OCI-LY1 (cell line): ENCODE measurements around the gene CYB561.

ENCODE experiments used
- H2AFZ ChIP-seq: fragments of 200-600 bp; sonication (generic), shearing (Covaris generic); 2 replicates; pipeline ENCODE4 v1.6.0; 2014; ENCODE audit warnings: antibody characterized with exemption, mild to moderate bottlenecking, low read length
- H3F3A ChIP-seq: fragments of 200-600 bp; sonication (generic), shearing (Covaris generic); 2 replicates; pipeline ENCODE4 v1.6.0; 2014; ENCODE audit warnings: mild to moderate bottlenecking, antibody characterized with exemption, low read length, moderate library complexity; ENCODE audit not compliant: insufficient read depth
- H3K27ac ChIP-seq: fragments of 200-600 bp; sonication (generic); 2 replicates; pipeline ENCODE4 v1.5.1; 2014; ENCODE audit warnings: low read length, mixed run types, mild to moderate bottlenecking, low read depth; ENCODE audit not compliant: poor library complexity, severe bottlenecking
- H3K27me3 ChIP-seq: fragments of 200-600 bp; sonication (generic); 2 replicates; pipeline ENCODE4 v1.6.0; 2014; ENCODE audit warnings: antibody characterized with exemption, mild to moderate bottlenecking, low read length, moderate library complexity; ENCODE audit not compliant: insufficient read depth
- H3K36me3 ChIP-seq: fragments of 200-600 bp; sonication (generic); 2 replicates; pipeline ENCODE4 v1.6.1; 2014; ENCODE audit warnings: mild to moderate bottlenecking, antibody characterized with exemption, low read length, moderate library complexity, mixed read lengths; ENCODE audit not compliant: insufficient read depth
- H3K4me1 ChIP-seq: fragments of 200-600 bp; sonication (generic); 2 replicates; pipeline ENCODE4 v1.5.1; 2014; ENCODE audit warnings: mild to moderate bottlenecking, low read length, moderate library complexity; ENCODE audit not compliant: insufficient read depth, severe bottlenecking
- H3K4me2 ChIP-seq: fragments of 200-600 bp; sonication (generic), shearing (Covaris generic); 2 replicates; pipeline ENCODE4 v1.6.1; 2014; ENCODE audit warnings: low read length
- H3K4me3 ChIP-seq: fragments of 200-600 bp; sonication (generic); 2 replicates; pipeline ENCODE4 v1.5.1; 2014; ENCODE audit warnings: low read length, low read depth, mild to moderate bottlenecking, mixed read lengths; ENCODE audit not compliant: poor library complexity, severe bottlenecking
- H3K79me2 ChIP-seq: fragments of 200-600 bp; shearing (Covaris generic); 2 replicates; pipeline ENCODE4 v1.6.1; 2016; ENCODE audit warnings: mixed run types, low read length, mixed read lengths; ENCODE audit not compliant: insufficient read depth
- H3K9ac ChIP-seq: fragments of 200-600 bp; sonication (generic), shearing (Covaris generic); 2 replicates; pipeline ENCODE4 v1.6.1; 2014; ENCODE audit warnings: mild to moderate bottlenecking, low read length, mixed read lengths
- H3K9me2 ChIP-seq: fragments of 200-600 bp; sonication (generic), shearing (Covaris generic); 2 replicates; pipeline ENCODE4 v1.6.1; 2014; ENCODE audit warnings: low read depth, mild to moderate bottlenecking, low read length, mixed read lengths
- H3K9me3 ChIP-seq: fragments of 200-600 bp; shearing (Covaris generic); 2 replicates; pipeline ENCODE4 v1.6.1; 2014; ENCODE audit warnings: low read length, mixed read lengths
- H4K20me1 ChIP-seq: fragments of 200-600 bp; sonication (generic), shearing (Covaris generic); 2 replicates; pipeline ENCODE4 v1.6.0; 2016; ENCODE audit warnings: mild to moderate bottlenecking, low read length; ENCODE audit not compliant: insufficient read depth
- EZH2 ChIP-seq: fragments of 200-600 bp; sonication (generic), shearing (Covaris generic); IDR thresholded peaks from 2 replicates; pipeline ENCODE4 v1.8.0; 2017; ENCODE audit warnings: borderline replicate concordance, mixed run types, mild to moderate bottlenecking, antibody characterized with exemption, low read length, moderate library complexity, mixed read lengths
- TF ChIP-seq, protein P1 (sequence below): fragments of 200-600 bp; sonication (generic), shearing (Covaris generic); IDR thresholded peaks from 2 replicates; pipeline ENCODE4 v1.5.1; 2017; ENCODE audit warnings: mild to moderate bottlenecking, antibody characterized with exemption, low read length, moderate library complexity, mixed read lengths

CYB561 gene

DNA sequence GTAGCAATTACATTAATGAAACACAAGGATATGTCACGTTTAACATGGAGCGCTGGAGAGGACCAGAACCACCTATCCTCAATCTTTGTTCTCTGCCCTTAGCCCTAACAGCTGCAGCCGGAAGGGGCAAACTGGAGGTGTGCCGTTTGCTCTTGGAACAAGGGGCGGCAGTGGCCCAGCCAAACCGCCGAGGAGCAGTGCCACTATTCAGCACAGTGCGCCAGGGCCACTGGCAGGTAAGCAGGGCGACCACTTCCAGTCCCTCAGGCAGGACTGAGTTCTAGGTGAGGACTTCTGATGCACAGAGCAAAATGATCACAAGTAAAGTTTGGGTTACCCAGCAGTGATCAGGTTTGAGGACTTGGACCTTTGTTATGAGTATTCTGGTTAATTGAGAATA, 41.1 kb downstream of the CYB561 start:
- H2AFZ ChIP-seq, result no peak overlapping the region
- H3F3A ChIP-seq, result no peaks in the 10 kb centered on the region

DNA sequence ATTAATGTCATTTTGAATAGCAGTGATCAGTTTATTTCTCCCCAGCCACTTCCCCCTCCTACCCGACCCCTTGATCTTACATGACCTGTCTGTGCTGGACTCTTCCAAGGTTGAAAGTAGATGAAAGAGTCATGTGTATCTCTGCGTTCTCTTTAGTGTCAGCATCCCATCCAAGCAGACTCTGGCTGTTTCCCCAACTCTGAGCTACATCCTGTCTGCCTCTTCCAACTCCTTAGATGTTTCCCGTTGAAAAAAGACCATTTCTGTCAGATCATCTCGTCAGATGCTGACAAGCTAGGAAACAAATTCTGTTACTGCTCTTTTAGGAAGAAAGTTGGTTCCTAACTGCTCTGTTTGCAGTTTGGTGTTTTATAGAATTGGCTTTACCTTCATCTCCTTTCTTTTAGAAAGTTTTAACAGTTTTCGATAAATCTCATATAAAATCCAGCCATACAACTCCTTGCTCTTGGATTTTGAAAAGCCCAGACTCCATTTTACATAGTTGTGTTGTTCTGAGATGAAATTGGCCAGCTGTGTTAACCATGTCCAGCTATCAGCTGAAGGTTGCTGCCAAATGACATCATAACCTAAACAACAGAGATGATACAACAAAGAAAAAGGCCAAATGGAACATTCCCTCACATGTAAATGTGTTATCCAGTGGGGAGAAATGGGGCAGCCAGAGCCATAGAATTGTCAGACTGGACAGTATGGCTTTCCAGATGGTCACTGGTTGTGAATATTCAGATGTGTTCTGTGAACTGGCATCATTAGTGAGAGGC, 43.5 kb downstream of the CYB561 start:
- no peak overlapping the region for H3K9ac ChIP-seq
- H3K27ac ChIP-seq, result no peak overlapping the region
- H3K36me3 ChIP-seq, result no peaks in the 10 kb centered on the region
- no peaks in the 10 kb centered on the region for H3K9me2 ChIP-seq
- TF ChIP-seq EZH2, result no peak
- TF ChIP-seq, protein P1, sequence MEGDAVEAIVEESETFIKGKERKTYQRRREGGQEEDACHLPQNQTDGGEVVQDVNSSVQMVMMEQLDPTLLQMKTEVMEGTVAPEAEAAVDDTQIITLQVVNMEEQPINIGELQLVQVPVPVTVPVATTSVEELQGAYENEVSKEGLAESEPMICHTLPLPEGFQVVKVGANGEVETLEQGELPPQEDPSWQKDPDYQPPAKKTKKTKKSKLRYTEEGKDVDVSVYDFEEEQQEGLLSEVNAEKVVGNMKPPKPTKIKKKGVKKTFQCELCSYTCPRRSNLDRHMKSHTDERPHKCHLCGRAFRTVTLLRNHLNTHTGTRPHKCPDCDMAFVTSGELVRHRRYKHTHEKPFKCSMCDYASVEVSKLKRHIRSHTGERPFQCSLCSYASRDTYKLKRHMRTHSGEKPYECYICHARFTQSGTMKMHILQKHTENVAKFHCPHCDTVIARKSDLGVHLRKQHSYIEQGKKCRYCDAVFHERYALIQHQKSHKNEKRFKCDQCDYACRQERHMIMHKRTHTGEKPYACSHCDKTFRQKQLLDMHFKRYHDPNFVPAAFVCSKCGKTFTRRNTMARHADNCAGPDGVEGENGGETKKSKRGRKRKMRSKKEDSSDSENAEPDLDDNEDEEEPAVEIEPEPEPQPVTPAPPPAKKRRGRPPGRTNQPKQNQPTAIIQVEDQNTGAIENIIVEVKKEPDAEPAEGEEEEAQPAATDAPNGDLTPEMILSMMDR, result no peak
- no peaks in the 10 kb centered on the region; the same call in 1 of the 2 replicates for H3K27me3 ChIP-seq
- H3K9me3 ChIP-seq, result no peaks in the 10 kb centered on the region
- no peaks in the 10 kb centered on the region for H3K79me2 ChIP-seq
- H3K4me3 ChIP-seq, result no peak overlapping the region
- H2AFZ ChIP-seq, result no peak overlapping the region
- no peaks in the 10 kb centered on the region for H4K20me1 ChIP-seq
- H3F3A ChIP-seq, result no peaks in the 10 kb centered on the region
- H3K4me2 ChIP-seq, result no peak overlapping the region
- H3K4me1 ChIP-seq, result no peaks in the 10 kb centered on the region

More for the DNA sequence above, 41.1 kb downstream of the CYB561 start:
- Histone ChIP-seq H3K27ac (no peak overlapping the region), H3K27me3 (no peaks in the 10 kb centered on the region; the same call in 1 of the 2 replicates), H3K9ac (no peak overlapping the region), H3K9me3 (no peaks in the 10 kb centered on the region), H3K4me3 (no peak overlapping the region), H4K20me1 (no peaks in the 10 kb centered on the region), H3K9me2 (no peaks in the 10 kb centered on the region), H3K36me3 (no peaks in the 10 kb centered on the region), H3K4me1 (no peaks in the 10 kb centered on the region), H3K79me2 (no peaks in the 10 kb centered on the region), H3K4me2 (no peak overlapping the region)
- TF ChIP-seq, protein P1, result no peak
- no peak for TF ChIP-seq EZH2

DNA sequence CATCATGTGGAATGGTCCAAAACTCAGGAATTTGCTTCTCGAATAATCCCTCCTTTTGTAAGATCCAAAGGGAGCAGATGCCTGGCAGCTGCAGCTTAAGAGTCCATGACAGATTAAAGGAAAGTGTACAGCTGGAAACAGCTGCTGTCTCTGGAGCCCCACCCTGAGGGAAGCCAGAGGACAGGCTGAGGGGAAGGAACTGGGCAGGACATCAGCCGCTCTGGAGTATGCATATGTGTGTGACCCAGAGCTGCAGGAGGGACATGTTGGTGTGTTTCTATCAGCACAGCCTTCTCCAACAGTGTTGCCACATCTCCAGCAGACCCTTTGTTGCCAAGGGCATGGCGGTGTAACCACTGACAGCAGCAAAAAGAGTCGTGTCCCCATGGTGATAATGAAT, 46.2 kb downstream of the CYB561 start:
- Histone ChIP-seq H3F3A (no peaks in the 10 kb centered on the region), H3K4me1 (no peaks in the 10 kb centered on the region)

More for the DNA sequence above, 46.2 kb downstream of the CYB561 start:
- Histone ChIP-seq H3K79me2 (no peaks in the 10 kb centered on the region), H3K9ac (no peak overlapping the region), H3K27ac (no peak overlapping the region), H3K4me3 (no peak overlapping the region), H3K9me2 (no peaks in the 10 kb centered on the region), H3K27me3 (no peaks in the 10 kb centered on the region; the same call in 1 of the 2 replicates), H2AFZ (no peak overlapping the region), H3K9me3 (no peaks in the 10 kb centered on the region), H3K36me3 (no peaks in the 10 kb centered on the region), H3K4me2 (no peak overlapping the region), H4K20me1 (no peaks in the 10 kb centered on the region)
- no peak for TF ChIP-seq EZH2
- TF ChIP-seq, protein P1, result no peak
